Smooth muscle cell of the umbilical artery (primary cell): Measurements from ENCODE around the gene DEGS2. TPM values are rescaled to one million over a fixed set of nuclear protein-coding genes. Genes with fewer than 3 reads are reported as not detected.

Experiments used
- total RNA-seq: library from RNA; depleted of rRNA; stranded (reverse); fragments of >200 nt; gene quantifications from 2 replicates; pipeline ENCODE4 v1.2.3, GENCODE V29; 2014

DEGS2 gene
- total RNA-seq = not detected in 2 replicates

DNA sequence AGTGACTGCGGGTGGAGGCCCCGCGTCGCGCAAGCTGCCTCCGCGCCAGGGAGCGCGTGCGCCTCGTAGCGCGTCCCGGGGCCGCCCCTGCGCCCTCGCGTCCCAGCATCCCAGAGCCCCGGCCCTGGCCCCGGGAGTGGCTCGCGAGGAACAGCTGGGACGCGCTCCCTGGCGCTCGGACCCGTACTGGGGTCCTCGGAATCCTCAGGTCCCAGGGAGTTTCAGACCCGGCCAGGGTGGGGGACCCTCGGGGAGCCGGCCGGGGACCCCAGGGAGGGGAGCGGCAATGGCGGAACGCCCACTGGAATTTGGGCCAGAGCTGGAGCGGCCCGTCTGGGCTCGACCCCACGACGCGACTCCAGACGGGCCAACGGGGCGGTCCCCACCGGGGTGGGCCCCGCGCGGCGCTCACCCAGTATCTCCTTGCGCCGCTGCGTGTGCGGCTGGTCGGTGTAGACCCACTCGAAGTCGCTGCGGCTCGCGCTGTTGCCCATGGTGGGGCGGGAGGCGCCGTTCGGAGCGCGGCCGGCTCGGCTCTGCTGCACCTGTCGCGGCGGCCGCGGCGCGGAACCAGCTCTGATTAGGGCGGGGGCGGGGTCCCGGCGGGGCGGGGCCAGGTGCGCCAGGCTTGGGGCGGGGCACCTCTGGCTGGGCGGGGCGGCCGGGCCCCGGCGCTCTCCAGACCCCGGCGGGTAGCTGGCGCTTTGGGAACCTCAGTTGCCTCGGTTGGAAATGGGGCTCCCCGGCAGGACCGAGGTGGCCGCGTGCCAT lies at the start of gene DEGS2:
Gene DEGS2 (minus strand): TSS at position 552 of the 771 bp plus-strand sequence. CDS start 58 bp downstream, at position 494.

Other genes starting within 250 kb of the DEGS2 start
- gene EVL, start 94.2 kb downstream of the DEGS2 start, total RNA-seq = 19.4 and 36.8 TPM in 2 replicates
- gene YY1, start 79.5 kb upstream of the DEGS2 start, total RNA-seq = 39.8 and 42.3 TPM in 2 replicates
- 19.9 and 32.8 TPM in 2 replicates for gene SLC25A29, start 146.8 kb upstream of the DEGS2 start, total RNA-seq
- gene SLC25A47, start 163.7 kb upstream of the DEGS2 start, total RNA-seq = not detected in 2 replicates
- gene WDR25, start 216.8 kb upstream of the DEGS2 start, total RNA-seq = 11.5 and 14.6 TPM in 2 replicates